ENCODE measurements around the gene NANOG.
"Not testable (repeated sequence)": the region's sequence is repeated elsewhere in the genome, so short reads cannot be mapped to it uniquely, and the experiment has no call there.

NANOG gene

GRCh38 chr12:7756993-7757392 lies 32.2 kb upstream of the NANOG start:
- no peak for DNase-seq (ENCODE audit: low read depth)
- TF ChIP-seq CTCF (IDR thresholded peaks at IDR 0.05; ENCODE audit: low read length, missing control alignments), result no peak
- no peak overlapping the region for H3K4me3 ChIP-seq (replicated peaks; ENCODE audit: low read depth, low read length)

- no peak overlapping the region for H3K4me3 ChIP-seq (replicated peaks; ENCODE audit: low read depth, low read length)
- DNase-seq (ENCODE audit: low read depth), result no peak
- no peak for TF ChIP-seq CTCF (IDR thresholded peaks at IDR 0.05; ENCODE audit: low read length, missing control alignments)
These were observed 30.4 kb upstream of the NANOG start for GRCh38 chr12:7758766-7759140.

DNA sequence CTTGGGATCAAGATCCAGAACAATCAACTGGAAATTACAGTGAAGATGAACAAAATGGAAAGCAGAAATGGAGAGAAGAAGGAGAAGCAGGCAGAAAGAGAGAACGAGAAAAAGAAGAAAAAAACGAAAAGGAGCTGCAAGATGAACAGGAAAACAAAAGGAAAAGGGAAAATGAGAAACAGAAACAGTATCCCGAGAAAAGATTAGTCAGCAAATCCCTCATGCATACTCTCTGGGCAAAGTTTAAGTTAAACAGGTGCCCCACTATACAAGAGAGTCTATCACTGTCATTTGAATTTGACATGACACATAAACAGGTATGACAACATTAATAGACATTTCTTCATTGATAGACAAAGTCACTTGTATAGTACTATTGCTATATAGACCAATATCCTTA lies 19.2 kb upstream of the NANOG start:
- no peak for TF ChIP-seq CTCF (IDR thresholded peaks at IDR 0.05; ENCODE audit: low read length, missing control alignments)
- no peak for DNase-seq (ENCODE audit: low read depth)
- H3K4me3 ChIP-seq (replicated peaks; ENCODE audit: low read depth, low read length), result no peak overlapping the region

GRCh38 chr12:7781274-7781673 lies 7.9 kb upstream of the NANOG start:
- no peak for DNase-seq (ENCODE audit: low read depth)
- H3K4me3 ChIP-seq (replicated peaks; ENCODE audit: low read depth, low read length), result no peak overlapping the region
- no peak for TF ChIP-seq CTCF (IDR thresholded peaks at IDR 0.05; ENCODE audit: low read length, missing control alignments)

DNA sequence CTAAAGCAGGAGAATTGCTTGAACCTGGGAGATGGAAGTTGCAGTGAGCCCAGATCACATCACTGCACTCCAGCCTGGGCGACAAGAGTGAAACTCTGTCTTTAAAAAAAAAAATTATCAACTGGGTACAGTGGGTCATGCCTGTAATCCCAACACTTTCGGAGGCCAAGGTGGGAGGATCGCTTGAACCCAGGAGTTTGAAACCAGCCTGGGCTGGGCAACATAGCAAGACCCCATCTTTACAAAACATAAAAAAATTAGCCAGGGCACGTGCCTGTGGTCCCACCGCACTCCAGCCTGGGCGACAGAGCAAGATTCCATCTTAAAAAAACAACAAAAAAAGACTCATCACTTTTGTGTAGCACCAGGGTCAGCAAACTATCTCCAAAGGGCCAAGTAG lies 7.1 kb upstream of the NANOG start:
- no peak for TF ChIP-seq CTCF (IDR thresholded peaks at IDR 0.05; ENCODE audit: low read length, missing control alignments)
- DNase-seq (ENCODE audit: low read depth), result no peak
- H3K4me3 ChIP-seq (replicated peaks; ENCODE audit: low read depth, low read length), result no peak overlapping the region

- not testable (repeated sequence) for DNase-seq (ENCODE audit: low read depth); H3K4me3 ChIP-seq (replicated peaks; ENCODE audit: low read depth, low read length)
These were observed 5.8 kb upstream of the NANOG start for GRCh38 chr12:7783433-7783832.

DNA sequence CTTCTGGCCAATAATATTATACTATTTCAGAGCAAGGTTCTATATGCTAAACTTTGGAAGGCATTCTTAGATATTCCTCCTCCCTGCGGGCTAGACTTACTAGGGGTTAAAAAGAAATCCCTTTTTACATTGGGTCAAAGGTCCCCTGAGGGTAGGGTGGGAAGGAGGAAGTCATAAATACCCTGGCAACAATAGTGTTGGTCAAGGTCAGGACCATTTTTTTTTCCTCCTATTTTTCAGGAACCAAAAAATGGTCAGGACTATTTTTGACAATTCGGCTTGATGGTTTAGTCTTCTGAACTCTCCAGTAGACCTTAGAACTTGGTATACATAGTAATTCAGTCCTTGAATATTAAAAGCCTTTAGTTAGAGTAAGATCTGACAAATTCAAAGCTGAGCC lies 4.5 kb upstream of the NANOG start:
- TF ChIP-seq CTCF (IDR thresholded peaks at IDR 0.05; ENCODE audit: low read length, missing control alignments), result no peak
- DNase-seq (ENCODE audit: low read depth), result no peak
- H3K4me3 ChIP-seq (replicated peaks; ENCODE audit: low read depth, low read length), result no peak overlapping the region
